ENCODE results near the gene COL26A1. TPM values are rescaled to one million over a fixed set of nuclear protein-coding genes. Genes with fewer than 3 reads are reported as not detected.

Gene COL26A1
- total RNA-seq, 1 experiment from 2014 or later, result 0.20 TPM

DNA sequence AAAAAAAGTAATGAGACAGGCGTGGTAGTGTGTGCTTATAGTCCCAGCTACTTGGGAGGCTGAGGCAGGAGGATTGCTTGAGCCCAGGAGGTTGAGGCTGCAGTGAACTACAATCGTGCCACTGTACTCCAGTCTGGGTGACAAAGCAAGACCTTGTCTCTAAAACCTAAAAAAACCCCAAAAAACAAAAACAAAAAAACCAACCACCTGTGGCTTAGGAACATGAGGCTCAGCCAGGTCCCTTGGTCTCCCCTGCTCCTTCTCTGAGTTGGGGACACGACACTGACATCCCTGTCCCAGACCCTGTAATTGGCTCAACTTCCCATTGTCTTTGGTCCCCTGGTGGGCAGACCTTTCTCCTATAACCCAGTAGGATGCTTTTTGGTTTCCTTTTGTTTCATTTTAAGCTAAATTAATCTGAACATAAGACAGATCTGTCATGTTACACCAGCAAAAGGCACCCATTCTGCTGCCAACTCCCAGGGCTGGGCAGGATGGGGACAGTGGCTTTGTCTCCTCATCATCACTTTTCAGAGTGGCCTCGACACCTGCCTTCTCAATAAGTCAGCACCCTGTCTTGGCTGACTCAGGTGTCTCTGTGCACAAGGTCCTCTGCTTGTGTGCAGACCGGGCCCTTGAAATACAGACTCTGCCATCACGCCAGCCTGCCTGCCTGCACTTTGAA lies 192.1 kb downstream of the COL26A1 start:
- Histone ChIP-seq H3K9me3 (ENCODE audit: insufficient read depth, low read depth) (no peaks in the 10 kb centered on the region), H3K36me3 (ENCODE audit: low read depth) (no peaks in the 10 kb centered on the region), H3K79me2 (ENCODE audit: low read depth) (no peaks in the 10 kb centered on the region), H3F3A (ENCODE audit: insufficient read depth, low read depth) (no peaks in the 10 kb centered on the region), H2AFZ (no peak overlapping the region), H3K9me2 (ENCODE audit: insufficient read depth) (no peaks in the 10 kb centered on the region), H4K20me1 (ENCODE audit: insufficient read depth) (no peaks in the 10 kb centered on the region), H3K27me3 (ENCODE audit: insufficient read depth, low read depth) (peaks cover 8% of the 10 kb centered on the region; the same call in 1 of the 2 replicates), H3K4me2 (no peak overlapping the region), H3K4me1 (replicated peaks; ENCODE audit: insufficient read depth) (no peaks in the 10 kb centered on the region), H3K4me3 (no peak overlapping the region), H3K27ac (no peak overlapping the region)
- BruUV-seq (replicated peaks), result no TSS peak
- intact Hi-C loops (cut with micrococcal nuclease; ENCODE audit: unreplicated experiment), result no loop called here
- CTCF ChIA-PET, result interaction anchor here (0.7 kb wide), 1 partner anchor 223 kb away, joined by 4 read pairs; no protein-coding TSS in a partner anchor
- DNase-seq, result no peak
- POLR2A ChIA-PET (ENCODE audit: unreplicated experiment), result no interaction called here
- TF ChIP-seq CTCF (conservative IDR thresholded peaks at IDR 0.05) (no peak), EZH2 (IDR thresholded peaks at IDR 0.05; ENCODE audit: low read depth) (no peak)

DNA sequence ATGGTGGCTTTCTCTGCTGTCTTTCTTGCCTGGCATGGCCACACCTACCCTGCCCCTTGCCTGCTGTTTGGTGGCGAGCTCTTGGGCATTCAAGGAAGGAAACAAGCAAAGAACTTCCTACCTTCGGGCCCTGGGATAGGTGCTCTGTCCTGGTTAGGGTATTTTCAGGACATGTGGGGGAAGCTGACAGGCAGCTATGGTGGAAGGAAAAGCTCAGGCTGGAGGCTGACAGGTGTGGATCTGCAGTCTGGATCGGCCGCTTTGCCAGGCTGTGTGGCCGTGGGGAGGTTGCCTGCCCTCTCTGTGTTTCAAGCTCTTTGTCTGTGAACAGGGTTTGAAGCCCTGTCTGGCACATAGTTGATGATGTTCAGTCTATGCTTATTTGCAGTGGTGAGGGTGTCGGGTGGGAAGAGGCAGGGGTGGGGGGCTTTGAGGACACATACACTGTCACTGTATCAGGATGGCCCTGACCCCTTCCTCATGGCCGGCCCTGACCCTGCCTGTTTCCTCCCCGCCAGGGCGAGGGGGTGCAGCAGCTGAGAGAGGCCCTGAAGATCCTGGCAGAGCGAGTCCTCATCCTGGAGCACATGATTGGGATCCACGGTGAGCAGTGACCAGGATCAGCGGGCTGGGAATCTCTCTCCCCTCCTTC lies 192.7 kb downstream of the COL26A1 start:
- H3K27ac ChIP-seq, result no peak overlapping the region
- no peaks in the 10 kb centered on the region for H3K36me3 ChIP-seq (ENCODE audit: low read depth)
- DNase-seq, result no peak
- no peaks in the 10 kb centered on the region for H3K9me2 ChIP-seq (ENCODE audit: insufficient read depth)
- H3K4me1 ChIP-seq (replicated peaks; ENCODE audit: insufficient read depth), result no peaks in the 10 kb centered on the region
- no peak overlapping the region for H3K4me2 ChIP-seq
- H3K4me3 ChIP-seq, result no peak overlapping the region
- no peak for TF ChIP-seq CTCF (conservative IDR thresholded peaks at IDR 0.05)
- TF ChIP-seq EZH2 (IDR thresholded peaks at IDR 0.05; ENCODE audit: low read depth), result no peak
- H3K27me3 ChIP-seq (ENCODE audit: insufficient read depth, low read depth), result peaks cover 9% of the 10 kb centered on the region; the same call in 1 of the 2 replicates
- H3F3A ChIP-seq (ENCODE audit: insufficient read depth, low read depth), result no peaks in the 10 kb centered on the region
- intact Hi-C loops (cut with micrococcal nuclease; ENCODE audit: unreplicated experiment), result no loop called here
- ChIA-PET POLR2A (ENCODE audit: unreplicated experiment) (no interaction called here), CTCF (interaction anchor here (0.7 kb wide), 2 partner anchors 30 to 223 kb away, joined by 3 to 4 read pairs; no protein-coding TSS in a partner anchor)
- BruUV-seq (replicated peaks), result no TSS peak
- H4K20me1 ChIP-seq (ENCODE audit: insufficient read depth), result no peaks in the 10 kb centered on the region
- no peaks in the 10 kb centered on the region for H3K9me3 ChIP-seq (ENCODE audit: insufficient read depth, low read depth)
- no peaks in the 10 kb centered on the region for H3K79me2 ChIP-seq (ENCODE audit: low read depth)
- no peak overlapping the region for H2AFZ ChIP-seq

DNA sequence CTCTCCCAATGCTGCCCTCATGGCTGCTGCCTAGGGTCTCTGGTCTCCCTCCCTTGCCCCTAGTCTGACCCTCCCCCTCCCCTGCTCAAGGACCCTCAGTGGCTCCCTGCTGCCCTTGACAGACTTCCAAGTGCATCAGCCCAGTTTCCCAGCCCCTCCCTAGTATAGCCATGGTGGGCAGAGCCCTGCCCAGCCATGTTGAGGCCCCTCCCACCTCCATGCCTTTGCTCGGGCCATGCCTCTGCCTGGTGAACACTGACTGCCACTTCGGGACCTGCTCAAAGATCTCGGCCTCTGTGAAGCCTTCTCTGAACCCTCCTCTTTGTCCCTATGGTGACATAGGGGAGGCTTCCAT lies 193.2 kb downstream of the COL26A1 start:
- BruUV-seq (replicated peaks), result no TSS peak
- Histone ChIP-seq H3K9me2 (ENCODE audit: insufficient read depth) (no peaks in the 10 kb centered on the region), H3K4me1 (replicated peaks; ENCODE audit: insufficient read depth) (no peaks in the 10 kb centered on the region), H2AFZ (no peak overlapping the region), H3K36me3 (ENCODE audit: low read depth) (no peaks in the 10 kb centered on the region), H3K4me3 (no peak overlapping the region), H3K9me3 (ENCODE audit: insufficient read depth, low read depth) (no peaks in the 10 kb centered on the region), H4K20me1 (ENCODE audit: insufficient read depth) (no peaks in the 10 kb centered on the region), H3F3A (ENCODE audit: insufficient read depth, low read depth) (no peaks in the 10 kb centered on the region), H3K27me3 (ENCODE audit: insufficient read depth, low read depth) (peaks cover 14% of the 10 kb centered on the region; the same call in 1 of the 2 replicates), H3K79me2 (ENCODE audit: low read depth) (no peaks in the 10 kb centered on the region), H3K4me2 (no peak overlapping the region), H3K27ac (no peak overlapping the region)
- TF ChIP-seq EZH2 (IDR thresholded peaks at IDR 0.05; ENCODE audit: low read depth) (no peak), CTCF (conservative IDR thresholded peaks at IDR 0.05) (no peak)
- intact Hi-C loops (cut with micrococcal nuclease; ENCODE audit: unreplicated experiment), result no loop called here
- no peak for DNase-seq
- ChIA-PET POLR2A (ENCODE audit: unreplicated experiment) (no interaction called here), CTCF (interaction anchor here (0.7 kb wide), 1 partner anchor 30 kb away, joined by 3 read pairs; no protein-coding TSS in a partner anchor)

Measured in PC-9 (cell line).